OCI-LY3 (cell line): ENCODE data around the gene ARMC12.

Experiments used
- EZH2phosphoT487 ChIP-seq: fragments of 200-600 bp; shearing (Covaris generic); IDR thresholded peaks from 2 replicates; pipeline ENCODE4 v1.6.1; 2018; ENCODE audit warnings: antibody characterized with exemption, mixed run types, low read depth
- TF ChIP-seq, protein P1 (sequence below): fragments of 200-600, 300-600 bp; sonication (generic); IDR thresholded peaks from 2 replicates; pipeline ENCODE4 v1.5.1; 2014; ENCODE audit warnings: antibody characterized with exemption, low read length, low read depth

DNA sequence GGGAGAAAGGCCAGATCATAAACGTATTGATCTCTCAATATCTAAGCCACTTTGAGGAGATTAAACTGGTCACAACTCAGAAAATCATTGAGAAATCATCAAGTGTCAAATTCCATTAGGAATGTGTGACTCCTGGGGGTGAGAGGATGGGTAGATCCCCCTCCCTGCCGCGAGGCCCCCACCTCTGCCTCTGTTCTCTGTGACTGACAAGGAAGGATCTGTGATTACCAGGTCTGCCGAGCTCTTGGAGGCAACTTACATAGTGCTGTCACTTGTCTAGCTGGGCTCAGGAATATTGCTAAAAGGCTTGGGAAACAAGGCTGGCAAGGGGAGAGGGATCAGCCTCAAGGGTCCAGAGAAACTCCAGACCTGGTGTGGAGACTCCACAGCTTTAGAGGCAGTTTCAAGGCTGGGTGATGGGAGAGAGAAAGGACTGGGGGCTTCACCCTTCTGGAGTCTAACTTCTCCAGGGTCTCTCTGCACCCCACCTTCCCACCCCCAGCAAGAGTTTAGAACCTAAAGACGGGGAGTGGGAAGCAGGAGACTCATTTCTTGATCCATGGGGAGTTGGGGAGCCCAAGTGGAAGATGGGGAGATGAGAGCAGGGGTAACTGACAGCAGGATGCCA lies 11.6 kb upstream of the ARMC12 start:
- TF ChIP-seq, protein P1, sequence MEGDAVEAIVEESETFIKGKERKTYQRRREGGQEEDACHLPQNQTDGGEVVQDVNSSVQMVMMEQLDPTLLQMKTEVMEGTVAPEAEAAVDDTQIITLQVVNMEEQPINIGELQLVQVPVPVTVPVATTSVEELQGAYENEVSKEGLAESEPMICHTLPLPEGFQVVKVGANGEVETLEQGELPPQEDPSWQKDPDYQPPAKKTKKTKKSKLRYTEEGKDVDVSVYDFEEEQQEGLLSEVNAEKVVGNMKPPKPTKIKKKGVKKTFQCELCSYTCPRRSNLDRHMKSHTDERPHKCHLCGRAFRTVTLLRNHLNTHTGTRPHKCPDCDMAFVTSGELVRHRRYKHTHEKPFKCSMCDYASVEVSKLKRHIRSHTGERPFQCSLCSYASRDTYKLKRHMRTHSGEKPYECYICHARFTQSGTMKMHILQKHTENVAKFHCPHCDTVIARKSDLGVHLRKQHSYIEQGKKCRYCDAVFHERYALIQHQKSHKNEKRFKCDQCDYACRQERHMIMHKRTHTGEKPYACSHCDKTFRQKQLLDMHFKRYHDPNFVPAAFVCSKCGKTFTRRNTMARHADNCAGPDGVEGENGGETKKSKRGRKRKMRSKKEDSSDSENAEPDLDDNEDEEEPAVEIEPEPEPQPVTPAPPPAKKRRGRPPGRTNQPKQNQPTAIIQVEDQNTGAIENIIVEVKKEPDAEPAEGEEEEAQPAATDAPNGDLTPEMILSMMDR: no peak
- TF ChIP-seq EZH2phosphoT487: no peak
